ENCODE data around the gene MAMLD1.

The MAMLD1 gene

DNA sequence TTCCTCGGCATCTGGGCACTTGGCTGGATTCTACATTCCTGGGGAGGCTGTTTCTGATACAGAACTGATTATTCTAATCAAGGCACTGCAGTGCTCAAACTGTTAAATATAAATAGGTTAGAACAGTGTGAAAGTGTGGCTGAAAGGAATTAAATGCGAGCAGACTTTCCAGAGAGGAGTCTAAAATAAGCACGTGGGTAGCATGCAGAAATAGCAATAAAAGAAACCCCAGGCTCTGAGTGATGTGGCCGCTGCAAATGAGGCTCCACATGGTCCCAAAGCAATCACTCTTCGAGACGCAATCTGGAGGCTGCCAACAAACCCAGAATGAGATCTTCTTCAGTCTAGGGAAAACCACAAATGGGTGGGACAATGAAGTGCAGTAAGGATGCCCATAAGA, 174.7 kb downstream of the MAMLD1 start:
- no peak overlapping the region for H3K4me2 ChIP-seq (ENCODE audit: low read length)
- no peaks in the 10 kb centered on the region for H3K9me3 ChIP-seq (ENCODE audit: low read length)
- H3K79me2 ChIP-seq (ENCODE audit: insufficient read depth, low read length), result no peaks in the 10 kb centered on the region
- no peaks in the 10 kb centered on the region for H3F3A ChIP-seq (ENCODE audit: insufficient read depth, low read length)
- H4K20me1 ChIP-seq (ENCODE audit: insufficient read depth, low read length), result no peaks in the 10 kb centered on the region
- H3K4me1 ChIP-seq (ENCODE audit: insufficient read depth, low read length, severe bottlenecking), result no peaks in the 10 kb centered on the region
- no peak overlapping the region for H3K9ac ChIP-seq (ENCODE audit: low read length)
- TF ChIP-seq, protein P1, sequence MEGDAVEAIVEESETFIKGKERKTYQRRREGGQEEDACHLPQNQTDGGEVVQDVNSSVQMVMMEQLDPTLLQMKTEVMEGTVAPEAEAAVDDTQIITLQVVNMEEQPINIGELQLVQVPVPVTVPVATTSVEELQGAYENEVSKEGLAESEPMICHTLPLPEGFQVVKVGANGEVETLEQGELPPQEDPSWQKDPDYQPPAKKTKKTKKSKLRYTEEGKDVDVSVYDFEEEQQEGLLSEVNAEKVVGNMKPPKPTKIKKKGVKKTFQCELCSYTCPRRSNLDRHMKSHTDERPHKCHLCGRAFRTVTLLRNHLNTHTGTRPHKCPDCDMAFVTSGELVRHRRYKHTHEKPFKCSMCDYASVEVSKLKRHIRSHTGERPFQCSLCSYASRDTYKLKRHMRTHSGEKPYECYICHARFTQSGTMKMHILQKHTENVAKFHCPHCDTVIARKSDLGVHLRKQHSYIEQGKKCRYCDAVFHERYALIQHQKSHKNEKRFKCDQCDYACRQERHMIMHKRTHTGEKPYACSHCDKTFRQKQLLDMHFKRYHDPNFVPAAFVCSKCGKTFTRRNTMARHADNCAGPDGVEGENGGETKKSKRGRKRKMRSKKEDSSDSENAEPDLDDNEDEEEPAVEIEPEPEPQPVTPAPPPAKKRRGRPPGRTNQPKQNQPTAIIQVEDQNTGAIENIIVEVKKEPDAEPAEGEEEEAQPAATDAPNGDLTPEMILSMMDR (IDR thresholded peaks at IDR 0.05; ENCODE audit: low read length), result no peak
- no peak for TF ChIP-seq EZH2 (IDR thresholded peaks at IDR 0.05; ENCODE audit: borderline replicate concordance, low read length)
- no peak overlapping the region for H2AFZ ChIP-seq (ENCODE audit: low read length)
- H3K36me3 ChIP-seq (ENCODE audit: insufficient read depth, low read length), result no peaks in the 10 kb centered on the region
- no peak overlapping the region for H3K27ac ChIP-seq (ENCODE audit: low read depth, low read length, poor library complexity, severe bottlenecking)
- no peak overlapping the region for H3K4me3 ChIP-seq (ENCODE audit: low read depth, low read length, poor library complexity, severe bottlenecking)
- no peaks in the 10 kb centered on the region for H3K9me2 ChIP-seq (ENCODE audit: low read depth, low read length)
- no peaks in the 10 kb centered on the region for H3K27me3 ChIP-seq (ENCODE audit: insufficient read depth, low read length)

DNA sequence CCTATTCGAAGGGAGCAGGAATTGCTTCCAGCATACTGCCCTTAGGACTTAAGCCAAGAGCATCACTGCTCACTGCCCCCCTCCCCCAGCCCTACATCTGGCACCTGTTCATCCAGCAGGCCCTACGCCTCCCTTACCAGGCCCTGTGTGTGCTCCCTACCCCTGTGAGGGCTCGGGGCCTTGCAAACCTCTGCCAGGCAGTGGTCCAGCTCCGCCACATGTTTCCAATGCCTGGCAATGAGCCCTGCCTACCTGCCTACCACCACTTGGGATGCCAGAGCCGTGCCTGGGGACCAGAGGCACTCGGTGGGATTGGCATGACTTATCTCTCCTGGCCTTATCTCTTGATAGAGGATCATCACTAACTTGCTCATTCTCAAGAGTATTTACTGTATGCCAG, 177.8 kb downstream of the MAMLD1 start:
- no peaks in the 10 kb centered on the region for H3K36me3 ChIP-seq (ENCODE audit: insufficient read depth, low read length)
- no peaks in the 10 kb centered on the region for H4K20me1 ChIP-seq (ENCODE audit: insufficient read depth, low read length)
- no peak overlapping the region for H3K27ac ChIP-seq (ENCODE audit: low read depth, low read length, poor library complexity, severe bottlenecking)
- H2AFZ ChIP-seq (ENCODE audit: low read length), result no peak overlapping the region
- no peak overlapping the region for H3K9ac ChIP-seq (ENCODE audit: low read length)
- H3K4me2 ChIP-seq (ENCODE audit: low read length), result no peak overlapping the region
- no peaks in the 10 kb centered on the region for H3F3A ChIP-seq (ENCODE audit: insufficient read depth, low read length)
- H3K27me3 ChIP-seq (ENCODE audit: insufficient read depth, low read length), result no peaks in the 10 kb centered on the region
- H3K9me3 ChIP-seq (ENCODE audit: low read length), result no peaks in the 10 kb centered on the region
- H3K79me2 ChIP-seq (ENCODE audit: insufficient read depth, low read length), result no peaks in the 10 kb centered on the region
- no peaks in the 10 kb centered on the region for H3K4me1 ChIP-seq (ENCODE audit: insufficient read depth, low read length, severe bottlenecking)
- H3K9me2 ChIP-seq (ENCODE audit: low read depth, low read length), result no peaks in the 10 kb centered on the region
- no peak for TF ChIP-seq EZH2 (IDR thresholded peaks at IDR 0.05; ENCODE audit: borderline replicate concordance, low read length)
- TF ChIP-seq, protein P1 (IDR thresholded peaks at IDR 0.05; ENCODE audit: low read length), result no peak
- H3K4me3 ChIP-seq (ENCODE audit: low read depth, low read length, poor library complexity, severe bottlenecking), result no peak overlapping the region

DNA sequence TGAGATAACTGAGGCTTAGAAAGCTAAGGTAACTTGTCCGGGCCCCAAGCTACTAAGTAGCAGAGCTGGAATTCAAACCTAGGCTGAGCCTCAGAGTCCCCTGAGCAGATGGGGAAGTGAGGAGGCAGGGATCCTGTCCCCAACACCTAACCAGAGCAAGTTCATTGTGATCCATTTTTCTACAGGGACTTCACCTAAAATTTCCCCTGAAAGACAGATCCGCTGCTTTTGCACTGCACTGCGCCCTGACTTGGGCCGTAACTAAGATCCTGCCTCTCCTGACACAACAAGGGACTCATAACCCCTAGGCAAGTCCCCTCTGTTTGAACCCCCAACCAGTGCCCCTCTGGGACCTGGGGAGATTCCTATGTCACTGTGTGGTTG, 179.7 kb downstream of the MAMLD1 start:
- no peak overlapping the region for H2AFZ ChIP-seq (ENCODE audit: low read length)
- H3K4me3 ChIP-seq (ENCODE audit: low read depth, low read length, poor library complexity, severe bottlenecking), result no peak overlapping the region
- H3F3A ChIP-seq (ENCODE audit: insufficient read depth, low read length), result no peaks in the 10 kb centered on the region
- H3K4me2 ChIP-seq (ENCODE audit: low read length), result no peak overlapping the region
- no peaks in the 10 kb centered on the region for H4K20me1 ChIP-seq (ENCODE audit: insufficient read depth, low read length)
- H3K4me1 ChIP-seq (ENCODE audit: insufficient read depth, low read length, severe bottlenecking), result peaks cover 16% of the 10 kb centered on the region
- no peak overlapping the region for H3K9ac ChIP-seq (ENCODE audit: low read length)
- H3K27me3 ChIP-seq (ENCODE audit: insufficient read depth, low read length), result no peaks in the 10 kb centered on the region
- TF ChIP-seq, protein P1 (IDR thresholded peaks at IDR 0.05; ENCODE audit: low read length), result no peak
- no peak for TF ChIP-seq EZH2 (IDR thresholded peaks at IDR 0.05; ENCODE audit: borderline replicate concordance, low read length)
- H3K27ac ChIP-seq (ENCODE audit: low read depth, low read length, poor library complexity, severe bottlenecking), result no peak overlapping the region
- no peaks in the 10 kb centered on the region for H3K36me3 ChIP-seq (ENCODE audit: insufficient read depth, low read length)
- H3K79me2 ChIP-seq (ENCODE audit: insufficient read depth, low read length), result no peaks in the 10 kb centered on the region
- no peaks in the 10 kb centered on the region for H3K9me2 ChIP-seq (ENCODE audit: low read depth, low read length)
- H3K9me3 ChIP-seq (ENCODE audit: low read length), result no peaks in the 10 kb centered on the region

Data from OCI-LY1 (cell line).